Measurements from ENCODE around the gene SGSM2.

GRCh38 chr17:2289878-2290478 lies 47.3 kb upstream of the SGSM2 start:
- TF ChIP-seq MED13 (CRISPR knock-in tag; IDR thresholded peaks at IDR 0.05) (no peak), ZNF142 (CRISPR knock-in tag; IDR thresholded peaks at IDR 0.05) (no peak)

Measured in HepG2 (cell line).